GM12873 (cell line): ENCODE results near the gene KIF3B.

Experiments used
- CTCF ChIP-seq: IDR thresholded peaks from 2 replicates; pipeline ENCODE4 v1.5.1; 2012; ENCODE audit warnings: low read depth, mild to moderate bottlenecking, moderate library complexity, low read length, control low read depth; ENCODE audit not compliant: insufficient read depth; ENCODE audit errors: missing control alignments

Gene KIF3B

DNA sequence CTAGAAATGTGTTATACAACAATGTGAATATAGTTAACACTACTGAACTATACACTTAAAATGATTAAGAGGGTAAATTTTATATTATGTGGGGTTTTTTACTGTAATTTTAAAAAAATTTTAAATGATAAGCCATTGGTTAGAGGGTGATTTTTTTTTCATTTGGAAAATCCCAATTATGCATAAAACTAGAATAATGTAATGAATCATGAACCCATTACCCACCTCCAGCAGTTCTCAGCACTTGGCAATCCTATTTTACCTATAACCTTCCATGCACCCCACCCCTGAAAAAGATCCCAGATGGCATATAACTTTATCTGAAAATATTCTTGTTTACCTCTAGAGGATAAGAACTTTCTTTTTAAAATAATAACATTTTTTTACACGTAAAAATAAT lies 13.7 kb downstream of the KIF3B start:
- no peak for TF ChIP-seq CTCF

DNA sequence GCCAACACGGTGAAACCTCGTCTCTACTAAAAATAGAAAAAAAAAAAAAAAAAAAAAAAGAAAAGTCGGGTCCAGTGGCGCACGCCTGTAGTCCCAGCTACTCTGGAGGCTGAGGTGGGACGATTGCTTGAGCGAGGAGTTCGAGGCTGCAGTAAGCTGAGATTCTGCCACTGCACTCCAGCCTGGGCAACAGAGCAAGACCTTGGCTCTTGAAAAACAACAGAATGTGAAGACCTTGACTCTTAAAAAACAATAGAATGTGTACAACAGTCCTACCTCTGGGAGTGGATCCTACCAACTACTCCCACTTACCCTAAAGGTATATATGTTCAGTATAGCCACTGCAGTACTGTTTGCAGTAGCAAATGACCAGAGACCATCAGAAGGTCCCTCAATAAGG lies 15.1 kb downstream of the KIF3B start:
- TF ChIP-seq CTCF, result no peak

- TF ChIP-seq CTCF, result no peak
These were observed 16.6 kb downstream of the KIF3B start for GRCh38 chr20:32294071-32294470.

DNA sequence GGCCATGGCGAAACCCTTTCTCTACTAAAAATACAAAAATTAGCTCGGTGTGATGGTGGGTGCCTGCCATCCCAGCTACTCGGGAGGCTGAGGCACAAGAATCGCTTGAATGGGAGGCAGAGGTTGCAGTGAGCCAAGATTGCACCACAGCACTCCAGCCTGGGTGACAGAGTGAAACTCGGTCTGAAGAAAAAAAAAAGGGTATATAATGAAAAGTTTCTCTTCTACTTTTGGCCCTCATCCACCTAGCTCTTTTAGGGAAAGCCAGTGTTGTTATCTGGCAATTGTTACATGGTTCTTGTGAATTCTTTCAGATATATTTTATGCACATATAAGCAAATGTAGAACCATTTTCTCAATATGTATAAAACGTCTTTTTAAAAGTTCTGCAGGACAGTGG lies 19.0 kb downstream of the KIF3B start:
- no peak for TF ChIP-seq CTCF

DNA sequence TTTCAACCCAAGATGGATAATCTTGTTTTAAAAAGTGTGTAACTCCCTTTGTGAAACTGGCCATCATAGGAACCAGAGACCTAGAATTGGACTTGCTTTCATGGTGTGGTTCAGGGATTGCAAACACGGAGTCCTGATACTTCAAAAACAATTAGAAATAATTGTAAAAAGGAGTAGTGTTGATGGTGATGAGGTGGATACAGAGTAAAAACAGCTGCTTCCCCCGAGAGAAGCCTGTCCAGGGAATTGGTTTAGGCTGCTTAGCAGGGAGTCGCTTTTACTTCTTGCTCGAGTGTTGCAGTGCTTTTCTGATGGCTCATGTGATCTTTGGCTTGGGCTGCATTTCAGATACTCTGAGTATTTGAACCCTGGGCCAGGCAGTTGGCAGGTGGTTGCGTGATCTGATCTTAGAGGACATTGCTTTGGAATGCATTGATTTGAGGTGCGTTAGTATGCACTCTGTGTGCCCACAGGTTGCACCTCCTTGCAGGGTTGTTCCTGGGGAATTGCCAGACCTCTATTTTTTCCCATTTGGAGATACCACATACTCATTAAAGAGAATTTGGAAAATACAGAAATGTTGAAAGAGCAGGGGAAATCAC lies 19.5 kb downstream of the KIF3B start:
- no peak for TF ChIP-seq CTCF

- TF ChIP-seq CTCF, result no peak
These were observed 20.0 kb downstream of the KIF3B start for GRCh38 chr20:32297439-32297838.

- no peak for TF ChIP-seq CTCF
These were observed 23.2 kb downstream of the KIF3B start for GRCh38 chr20:32300647-32301046.
